Vagina (tissue), 2 donors: Measurements from ENCODE around the gene SMARCC2. TPM values are rescaled to one million over a fixed set of nuclear protein-coding genes. Genes with fewer than 3 reads are reported as not detected.

ENCODE experiments used
- DNase-seq, 2 donors: peaks; one replicate each; pipeline ENCODE4 v3.0.0-alpha.2; 2017; ENCODE audit errors: extremely low spot score in 2 of 2
- H3K27ac ChIP-seq: fragments of 200-600 bp; sonication (generic); one replicate; pipeline ENCODE4 v1.5.1; 2019
- H3K27me3 ChIP-seq: fragments of 200-600 bp; sonication (generic); one replicate; pipeline ENCODE4 v1.5.1; 2019
- H3K36me3 ChIP-seq, 2 donors: fragments of 200-600 bp; sonication (generic); one replicate each; pipeline ENCODE4 v1.5.1; 2017 to 2019
- H3K4me1 ChIP-seq: fragments of 200-600 bp; sonication (generic); one replicate; pipeline ENCODE4 v1.5.1; 2019
- H3K4me3 ChIP-seq, 2 donors: fragments of 200-600 bp; sonication (generic); 1 replicate in 1 of 2; 2 replicates in 1 of 2; pipeline ENCODE4 v1.5.1; 2016 to 2019
- H3K9me3 ChIP-seq: fragments of 200-600 bp; sonication (generic); one replicate; pipeline ENCODE4 v1.5.1; 2019
- POLR2A ChIP-seq, 2 donors: fragments of 450-650 bp; IDR thresholded peaks; one replicate each; pipeline ENCODE4 v1.6.1; 2017; ENCODE audit warnings: antibody characterized with exemption in 2 of 2, mild to moderate bottlenecking in 2 of 2, moderate library complexity in 2 of 2
- POLR2AphosphoS5 ChIP-seq, 2 donors: sonication (generic); formaldehyde crosslinking; IDR thresholded peaks; one replicate each; pipeline ENCODE4 v1.9.0; 2017; ENCODE audit warnings: antibody characterized with exemption in 2 of 2, mild to moderate bottlenecking in 2 of 2, low read depth in 1 of 2; ENCODE audit not compliant: insufficient read depth in 1 of 2
- intact Hi-C: fragments of 100-400 bp; cut with DNase I; formaldehyde crosslinking; loops from one replicate; pipeline ENCODE4 v1.15.1; 2023
- total RNA-seq: library from RNA; depleted of rRNA; stranded (reverse); fragments of >200 nt; gene quantifications from one replicate; pipeline ENCODE4 v1.2.3, GENCODE V29; 2016
- TF ChIP-seq, protein P1 (sequence below), 3 experiments: fragments of 450-650 bp in 2 of 3; fragments of 200-600 bp in 1 of 3; sonication (generic) in 1 of 3; IDR thresholded peaks; one replicate each; pipeline ENCODE4 v1.5.1; 2017 to 2019; ENCODE audit warnings: antibody characterized with exemption in 3 of 3, mild to moderate bottlenecking in 2 of 3, moderate library complexity in 2 of 3

The SMARCC2 gene
- total RNA-seq, 1 donor from 2014 or later, result 95.3 TPM

DNA sequence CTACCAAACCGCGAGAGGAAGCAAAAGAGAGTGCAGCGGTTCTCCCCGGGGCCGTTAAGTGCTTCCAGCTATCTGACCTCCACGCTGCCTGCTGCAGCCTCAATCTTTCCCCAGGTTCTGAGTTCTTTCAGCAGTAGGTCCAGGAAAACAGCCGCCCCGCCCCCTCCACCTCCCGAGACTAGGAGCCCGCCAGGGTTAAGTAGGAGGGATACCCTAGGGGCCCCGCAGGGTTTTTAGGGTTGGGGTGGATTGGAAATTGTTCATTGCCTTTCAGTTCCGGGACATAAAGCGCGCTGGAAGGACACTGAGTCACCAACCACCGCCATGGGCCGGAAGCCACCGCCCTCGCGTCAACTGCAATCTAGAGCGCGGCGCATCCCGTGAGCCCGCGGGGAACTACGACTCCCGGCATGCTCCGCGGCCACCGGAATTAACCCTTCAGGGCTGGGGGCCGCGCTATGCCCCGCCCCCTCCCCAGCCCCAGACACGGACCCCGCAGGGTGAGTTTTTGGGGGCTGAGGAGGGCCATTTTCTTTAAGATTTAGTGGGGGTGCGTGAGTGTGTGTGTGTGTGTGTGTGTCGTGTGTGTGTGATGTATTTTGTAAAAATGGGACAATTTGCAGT, 37.0 kb downstream of the SMARCC2 start, which contains the start of gene MYL6B:
MYL6B (plus strand) TSS at position 456 of the 624 bp plus-strand sequence. CDS start 1,332 bp downstream, outside the sequence.
- Histone ChIP-seq H3K27ac (peak within 1 kb of the TSS; percentile 89), H3K4me1 (peaks cover 33% of the 10 kb centered on the region), H3K36me3 (no peaks in the 10 kb centered on the region), H3K4me3 (peak within 1 kb of the TSS; percentile 42 to 57), H3K9me3 (no peaks in the 10 kb centered on the region), H3K27me3 (no peaks in the 10 kb centered on the region)
- peak; percentile 89 to 99 for TF ChIP-seq POLR2AphosphoS5 (IDR thresholded peaks at IDR 0.05; ENCODE audit: insufficient read depth in 1 of 2, low read depth in 1 of 2)
- TF ChIP-seq, protein P1, sequence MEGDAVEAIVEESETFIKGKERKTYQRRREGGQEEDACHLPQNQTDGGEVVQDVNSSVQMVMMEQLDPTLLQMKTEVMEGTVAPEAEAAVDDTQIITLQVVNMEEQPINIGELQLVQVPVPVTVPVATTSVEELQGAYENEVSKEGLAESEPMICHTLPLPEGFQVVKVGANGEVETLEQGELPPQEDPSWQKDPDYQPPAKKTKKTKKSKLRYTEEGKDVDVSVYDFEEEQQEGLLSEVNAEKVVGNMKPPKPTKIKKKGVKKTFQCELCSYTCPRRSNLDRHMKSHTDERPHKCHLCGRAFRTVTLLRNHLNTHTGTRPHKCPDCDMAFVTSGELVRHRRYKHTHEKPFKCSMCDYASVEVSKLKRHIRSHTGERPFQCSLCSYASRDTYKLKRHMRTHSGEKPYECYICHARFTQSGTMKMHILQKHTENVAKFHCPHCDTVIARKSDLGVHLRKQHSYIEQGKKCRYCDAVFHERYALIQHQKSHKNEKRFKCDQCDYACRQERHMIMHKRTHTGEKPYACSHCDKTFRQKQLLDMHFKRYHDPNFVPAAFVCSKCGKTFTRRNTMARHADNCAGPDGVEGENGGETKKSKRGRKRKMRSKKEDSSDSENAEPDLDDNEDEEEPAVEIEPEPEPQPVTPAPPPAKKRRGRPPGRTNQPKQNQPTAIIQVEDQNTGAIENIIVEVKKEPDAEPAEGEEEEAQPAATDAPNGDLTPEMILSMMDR (IDR thresholded peaks at IDR 0.05), result no peak
- TF ChIP-seq POLR2A (IDR thresholded peaks at IDR 0.05), result peak in 1 of 2 donors; percentile 28
- DNase-seq, result no peak
- intact Hi-C loops, result no loop called here

DNA sequence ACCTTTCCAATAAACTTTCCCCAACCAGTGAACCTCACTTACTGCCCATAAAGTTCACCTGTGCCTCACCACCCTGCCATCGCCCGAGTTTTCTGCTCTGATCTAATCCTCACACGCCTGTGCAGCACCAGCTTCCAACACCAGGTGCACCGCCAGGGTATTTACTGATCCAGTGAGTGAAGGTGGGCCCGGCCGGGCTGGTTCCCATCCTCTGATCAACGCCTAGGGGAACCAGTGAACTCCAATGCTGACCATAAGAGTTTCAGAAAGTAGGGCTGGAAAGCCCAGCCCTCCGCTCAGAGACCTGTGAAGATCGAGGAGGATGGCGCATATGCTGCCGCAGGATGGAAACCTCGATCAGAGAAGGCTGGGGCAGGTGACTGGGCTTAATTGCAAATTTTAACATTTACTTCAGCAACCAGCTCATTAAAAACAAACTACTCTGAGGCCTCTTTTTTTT, 37.6 kb downstream of the SMARCC2 start:
- TF ChIP-seq POLR2A (IDR thresholded peaks at IDR 0.05), result no peak
- TF ChIP-seq, protein P1 (IDR thresholded peaks at IDR 0.05), result peak in 1 of 3 experiments; percentile 40
- Histone ChIP-seq H3K27ac (peak overlapping the region; percentile 89), H3K4me1 (peaks cover 33% of the 10 kb centered on the region), H3K36me3 (no peaks in the 10 kb centered on the region), H3K27me3 (no peaks in the 10 kb centered on the region), H3K4me3 (peak overlapping the region; percentile 42 to 57), H3K9me3 (no peaks in the 10 kb centered on the region)
- no peak for DNase-seq
- intact Hi-C loops, result no loop called here

DNA sequence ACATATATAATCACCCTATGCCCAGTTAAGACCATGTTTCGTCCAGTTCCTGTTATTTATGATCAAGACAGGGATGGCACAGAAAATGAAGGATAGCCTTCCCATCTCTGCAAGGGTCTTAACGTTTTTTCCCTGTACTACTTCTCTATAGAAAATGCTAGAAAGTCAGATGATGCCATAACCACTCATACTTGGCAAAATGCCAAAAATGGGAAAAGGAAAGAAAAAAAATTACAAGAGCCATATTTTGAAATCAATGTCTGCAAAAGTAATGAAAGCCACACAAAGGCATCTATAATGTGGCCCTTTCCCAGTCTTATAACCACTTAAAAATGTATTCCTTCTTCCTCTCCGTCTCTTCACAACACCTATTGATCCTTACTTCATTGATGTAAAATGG, 38.7 kb downstream of the SMARCC2 start:
- Histone ChIP-seq H3K4me1 (peaks cover 31% of the 10 kb centered on the region), H3K36me3 (no peaks in the 10 kb centered on the region), H3K27ac (no peak overlapping the region), H3K27me3 (no peaks in the 10 kb centered on the region), H3K9me3 (no peaks in the 10 kb centered on the region), H3K4me3 (no peak overlapping the region)
- intact Hi-C loops, result no loop called here
- TF ChIP-seq POLR2A (IDR thresholded peaks at IDR 0.05) (no peak), POLR2AphosphoS5 (IDR thresholded peaks at IDR 0.05; ENCODE audit: insufficient read depth in 1 of 2, low read depth in 1 of 2) (no peak)
- TF ChIP-seq, protein P1 (IDR thresholded peaks at IDR 0.05), result no peak
- DNase-seq, result no peak

DNA sequence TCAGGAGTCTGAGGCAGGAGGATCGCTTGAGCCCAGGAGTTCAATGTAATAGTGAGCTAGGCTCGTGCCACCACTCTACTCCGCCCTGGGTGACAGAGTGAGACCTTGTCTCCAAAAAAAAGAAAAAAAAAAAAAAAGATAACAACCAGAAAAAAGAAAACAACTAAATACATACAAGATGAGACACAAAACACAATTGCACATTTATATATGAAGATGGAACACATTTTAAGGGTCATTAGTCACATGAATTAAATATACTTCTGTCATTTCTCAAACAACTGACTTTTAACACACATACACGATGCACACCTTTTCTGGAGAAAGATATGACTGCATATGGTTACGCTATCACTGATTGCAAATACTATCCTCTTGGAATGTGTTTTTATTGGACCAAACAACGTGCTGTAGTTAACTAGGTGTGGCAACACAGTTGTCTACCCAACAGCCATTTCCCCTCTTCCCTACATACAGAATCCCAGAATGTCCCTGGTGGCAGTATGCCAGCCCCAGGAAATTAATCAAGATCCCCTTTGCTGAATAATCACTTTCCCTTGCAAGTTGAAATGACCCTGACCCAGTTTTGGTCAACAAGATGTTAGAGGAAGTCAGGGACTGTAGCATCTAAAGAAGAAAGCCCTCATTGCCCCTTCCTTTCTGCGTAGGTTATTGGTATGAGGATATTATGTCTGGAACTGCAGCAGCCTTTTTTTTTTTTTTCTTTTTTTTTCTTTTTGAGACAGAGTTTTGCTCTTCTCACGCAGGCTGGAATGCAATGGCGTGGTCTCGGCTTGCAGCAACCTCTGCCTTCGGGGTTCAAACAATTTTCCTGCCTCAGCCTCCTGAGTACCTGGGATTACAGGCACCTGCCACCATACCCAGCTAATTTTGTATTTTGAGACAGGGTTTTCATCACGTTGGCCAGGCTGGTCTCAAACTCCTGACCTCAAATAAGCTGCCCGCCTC, 42.5 kb downstream of the SMARCC2 start:
- Histone ChIP-seq H3K9me3 (no peaks in the 10 kb centered on the region), H3K4me3 (no peak overlapping the region), H3K27me3 (no peaks in the 10 kb centered on the region), H3K36me3 (peaks cover 2 to 28% of the 10 kb centered on the region in 2 donors), H3K27ac (no peak overlapping the region), H3K4me1 (peaks cover 28% of the 10 kb centered on the region)
- intact Hi-C loops, result no loop called here
- no peak for TF ChIP-seq POLR2A (IDR thresholded peaks at IDR 0.05)
- TF ChIP-seq POLR2AphosphoS5 (IDR thresholded peaks at IDR 0.05; ENCODE audit: insufficient read depth in 1 of 2, low read depth in 1 of 2), result peak in 1 of 2 donors; percentile 70
- TF ChIP-seq, protein P1 (IDR thresholded peaks at IDR 0.05), result no peak
- DNase-seq, result no peak
